IPS DF 6.9 (cell line): Measurements from ENCODE around the gene SEMA5B.

Experiments used
- DNase-seq: peaks from one replicate; pipeline ENCODE4 v3.0.0-alpha.2; 2013; ENCODE audit warnings: low read depth, low spot score
- H3K27ac ChIP-seq: one replicate; pipeline ENCODE4 v1.5.1; 2013; ENCODE audit warnings: low read length, control low read depth
- H3K27me3 ChIP-seq: 2 replicates; pipeline ENCODE4 v1.6.1; 2013; ENCODE audit warnings: mild to moderate bottlenecking, low read length; ENCODE audit not compliant: control insufficient read depth, insufficient read depth
- H3K36me3 ChIP-seq: 2 replicates; pipeline ENCODE4 v1.6.1; 2013; ENCODE audit warnings: low read length; ENCODE audit not compliant: control insufficient read depth, insufficient read depth
- H3K4me1 ChIP-seq: 2 replicates; pipeline ENCODE4 v1.6.1; 2013; ENCODE audit warnings: low read length; ENCODE audit not compliant: control insufficient read depth, insufficient read depth
- H3K4me3 ChIP-seq: 2 replicates; pipeline ENCODE4 v1.5.1; 2013; ENCODE audit warnings: mild to moderate bottlenecking, low read length
- H3K9me3 ChIP-seq: 2 replicates; pipeline ENCODE4 v1.6.1; 2013; ENCODE audit warnings: low read length, inconsistent platforms; ENCODE audit not compliant: control insufficient read depth, insufficient read depth
- WGBS: extraction: QIAGEN DNeasy Blood & Tissue Kit; methylation state at CpG from one replicate; pipeline ENCODE4 v1.1.7; 2013; ENCODE audit warnings: mixed read lengths, missing lambda C conversion rate; ENCODE audit not compliant: insufficient read length, insufficient coverage; 5-methylcytosine and 5-hydroxymethylcytosine counted together

The SEMA5B gene

GRCh38 chr3:123026565-123027291, 835 bp downstream of the SEMA5B start:
- peaks cover 12% of the 10 kb centered on the region for H3K4me1 ChIP-seq
- no peak for DNase-seq
- H3K9me3 ChIP-seq = no peaks in the 10 kb centered on the region
- H3K36me3 ChIP-seq = no peaks in the 10 kb centered on the region
- peak overlapping the region; percentile 88 for H3K4me3 ChIP-seq
- peaks cover 2% of the 10 kb centered on the region; the same call in 1 of the 2 replicates for H3K27me3 ChIP-seq
- no CpG with 5 or more reads among the region's 62 CpGs for WGBS
- no peak overlapping the region for H3K27ac ChIP-seq

DNA sequence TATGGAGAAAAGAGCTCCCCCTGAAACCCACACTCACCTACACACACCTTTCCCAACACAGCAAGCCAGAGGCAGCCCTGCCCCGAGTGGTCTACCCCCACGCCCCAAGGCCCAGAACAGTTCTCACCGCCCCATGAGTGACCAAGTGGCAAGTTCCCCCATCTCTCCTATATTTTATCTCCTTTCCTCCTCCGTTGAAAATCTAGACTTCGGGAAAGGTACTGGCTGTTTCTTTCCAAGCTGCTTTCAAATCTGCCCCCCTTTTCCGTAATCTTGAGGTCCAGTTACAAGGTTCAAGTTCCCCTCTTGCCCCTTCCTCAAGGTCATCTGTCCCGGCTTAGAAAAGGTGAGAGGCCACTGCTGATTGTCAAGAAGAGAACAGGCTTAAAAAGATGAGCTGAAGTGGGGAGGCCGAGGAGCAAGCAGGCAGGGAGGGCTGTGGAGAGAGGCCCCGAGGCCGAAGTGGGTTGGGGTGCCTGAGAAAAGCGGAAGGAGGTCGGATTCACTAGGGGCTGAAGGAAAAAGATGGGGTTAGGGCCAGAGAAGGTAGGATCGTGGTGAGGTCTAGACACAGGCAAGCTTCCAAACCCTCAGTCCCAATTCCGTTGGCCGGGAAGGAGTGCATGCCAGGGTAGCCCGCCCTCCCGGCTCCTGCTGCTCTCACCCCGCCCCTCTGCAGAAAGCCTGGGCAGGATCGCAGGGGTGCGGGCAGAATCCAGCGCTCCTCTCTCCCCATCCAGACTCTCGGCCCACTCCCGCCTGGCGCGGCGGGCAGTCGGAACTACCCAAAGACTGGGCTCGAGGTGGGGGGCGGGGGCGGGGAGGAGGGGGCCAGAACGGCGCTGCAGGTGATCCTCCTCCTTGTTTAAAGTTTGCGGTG, 1.7 kb downstream of the SEMA5B start:
- DNase-seq = no peak
- peaks cover 15% of the 10 kb centered on the region for H3K4me1 ChIP-seq
- no CpG with 5 or more reads among the region's 33 CpGs for whole genome bisulfite sequencing
- H3K9me3 ChIP-seq = no peaks in the 10 kb centered on the region
- H3K27me3 ChIP-seq = peaks cover 2% of the 10 kb centered on the region; the same call in 1 of the 2 replicates
- H3K27ac ChIP-seq = no peak overlapping the region
- peak overlapping the region; percentile 88; the same call in 1 of the 2 replicates for H3K4me3 ChIP-seq
- no peaks in the 10 kb centered on the region for H3K36me3 ChIP-seq

DNA sequence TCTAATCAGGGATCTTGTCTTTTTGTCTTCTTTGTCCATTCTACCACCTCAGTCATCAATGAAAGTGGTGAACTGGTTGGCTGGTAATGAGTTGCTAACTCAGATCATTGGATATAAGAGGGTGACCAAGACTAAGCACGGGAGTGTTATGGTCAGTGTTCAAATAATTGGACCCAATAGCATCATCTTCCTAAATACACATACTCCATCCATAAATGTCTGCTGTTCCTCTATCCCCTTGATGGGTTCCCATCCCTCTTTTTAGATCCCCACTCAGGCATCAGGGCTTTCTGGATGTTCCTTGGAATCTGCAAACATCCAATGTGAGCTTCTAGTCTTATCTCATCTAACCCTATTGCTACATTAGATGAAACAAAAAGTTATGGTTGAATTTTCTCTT, 3.5 kb downstream of the SEMA5B start:
- DNase-seq = no peak
- H3K4me3 ChIP-seq = no peak overlapping the region
- H3K27me3 ChIP-seq = peaks cover 2% of the 10 kb centered on the region; the same call in 1 of the 2 replicates
- no peak overlapping the region for H3K27ac ChIP-seq
- H3K9me3 ChIP-seq = no peaks in the 10 kb centered on the region
- WGBS = no CpG with 5 or more reads among the region's 1 CpG
- no peaks in the 10 kb centered on the region for H3K36me3 ChIP-seq
- peaks cover 16% of the 10 kb centered on the region for H3K4me1 ChIP-seq

DNA sequence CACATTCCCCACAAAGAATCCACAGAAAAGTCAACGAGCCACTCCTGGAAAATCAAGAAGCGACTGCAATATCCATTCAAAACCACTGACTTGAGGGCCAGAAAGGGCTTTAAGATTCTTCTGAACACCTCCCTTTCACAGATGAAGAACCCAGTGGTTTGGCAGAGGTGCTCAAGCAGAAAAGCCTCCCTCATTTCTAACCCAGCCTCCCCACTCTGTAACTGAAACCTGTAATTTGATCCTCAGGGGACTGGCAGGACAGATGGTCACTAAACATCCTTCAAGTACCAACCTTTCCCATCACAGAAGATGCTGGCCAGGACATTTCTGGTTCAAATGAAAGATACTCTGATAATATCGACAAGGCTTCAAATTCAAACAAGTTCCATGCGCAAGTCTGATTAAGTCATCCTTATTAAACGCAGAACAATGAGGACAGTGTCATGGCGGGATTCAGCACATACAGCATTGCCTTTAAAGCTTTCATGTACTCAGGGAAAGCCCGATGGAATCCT, 5.5 kb downstream of the SEMA5B start:
- WGBS = no CpG with 5 or more reads among the region's 7 CpGs
- no peak for DNase-seq
- Histone ChIP-seq H3K27me3 (peaks cover 2% of the 10 kb centered on the region; the same call in 1 of the 2 replicates), H3K4me1 (peaks cover 16% of the 10 kb centered on the region), H3K4me3 (no peak overlapping the region), H3K27ac (no peak overlapping the region), H3K36me3 (no peaks in the 10 kb centered on the region), H3K9me3 (no peaks in the 10 kb centered on the region)

DNA sequence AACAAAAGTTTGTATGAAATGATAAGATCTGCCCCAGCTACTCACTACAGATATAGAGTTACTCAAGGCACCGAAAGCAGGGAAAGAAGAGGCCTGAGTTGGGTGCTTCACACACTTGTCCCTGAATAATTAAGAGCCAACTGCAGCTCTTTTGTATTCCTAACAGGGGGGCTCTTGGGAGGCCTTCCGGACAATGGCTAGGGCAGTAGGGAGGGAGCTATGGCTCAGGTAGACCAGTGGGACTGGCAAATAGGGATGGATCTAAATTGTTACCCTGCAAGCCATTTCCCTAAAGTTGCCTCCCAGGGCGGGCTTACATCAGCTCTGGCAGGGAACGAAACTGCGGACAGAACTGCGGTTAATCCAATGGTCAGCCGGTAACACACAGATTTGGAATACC, 6.2 kb downstream of the SEMA5B start:
- Histone ChIP-seq H3K27me3 (peaks cover 2% of the 10 kb centered on the region; the same call in 1 of the 2 replicates), H3K27ac (no peak overlapping the region), H3K4me3 (no peak overlapping the region), H3K9me3 (no peaks in the 10 kb centered on the region), H3K36me3 (no peaks in the 10 kb centered on the region), H3K4me1 (peaks cover 16% of the 10 kb centered on the region)
- WGBS = no CpG with 5 or more reads among the region's 7 CpGs
- DNase-seq = no peak

GRCh38 chr3:123020709-123021108, 6.9 kb downstream of the SEMA5B start:
- H3K36me3 ChIP-seq = no peaks in the 10 kb centered on the region
- H3K27me3 ChIP-seq = peaks cover 2% of the 10 kb centered on the region; the same call in 1 of the 2 replicates
- no peaks in the 10 kb centered on the region for H3K9me3 ChIP-seq
- no peak for DNase-seq
- WGBS = no CpG with 5 or more reads among the region's 3 CpGs
- H3K27ac ChIP-seq = no peak overlapping the region
- H3K4me3 ChIP-seq = no peak overlapping the region
- H3K4me1 ChIP-seq = peaks cover 16% of the 10 kb centered on the region

DNA sequence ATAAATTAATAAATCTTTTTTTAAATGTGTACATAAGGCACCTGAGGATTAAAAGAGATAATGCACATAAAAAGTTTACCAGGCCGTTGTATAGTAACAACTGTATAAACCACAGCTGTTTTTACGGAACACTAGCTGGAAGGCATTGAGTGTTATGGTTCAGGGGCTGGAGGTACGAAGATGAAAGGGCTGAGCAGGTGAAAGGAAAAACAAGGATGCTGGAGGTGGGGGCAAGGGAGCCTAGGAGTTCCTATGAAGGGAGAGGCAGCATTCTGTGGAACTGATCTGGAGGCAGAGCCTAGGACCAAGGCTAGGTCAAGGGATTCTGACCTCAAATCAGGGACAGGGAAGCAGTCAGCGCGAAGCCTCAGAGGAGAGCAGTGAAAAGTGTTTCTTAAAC, 8.0 kb downstream of the SEMA5B start:
- Histone ChIP-seq H3K36me3 (no peaks in the 10 kb centered on the region), H3K4me3 (no peak overlapping the region), H3K27ac (no peak overlapping the region), H3K27me3 (no peaks in the 10 kb centered on the region), H3K4me1 (peaks cover 10% of the 10 kb centered on the region), H3K9me3 (no peaks in the 10 kb centered on the region)
- whole genome bisulfite sequencing = no CpG with 5 or more reads among the region's 5 CpGs
- no peak for DNase-seq

DNA sequence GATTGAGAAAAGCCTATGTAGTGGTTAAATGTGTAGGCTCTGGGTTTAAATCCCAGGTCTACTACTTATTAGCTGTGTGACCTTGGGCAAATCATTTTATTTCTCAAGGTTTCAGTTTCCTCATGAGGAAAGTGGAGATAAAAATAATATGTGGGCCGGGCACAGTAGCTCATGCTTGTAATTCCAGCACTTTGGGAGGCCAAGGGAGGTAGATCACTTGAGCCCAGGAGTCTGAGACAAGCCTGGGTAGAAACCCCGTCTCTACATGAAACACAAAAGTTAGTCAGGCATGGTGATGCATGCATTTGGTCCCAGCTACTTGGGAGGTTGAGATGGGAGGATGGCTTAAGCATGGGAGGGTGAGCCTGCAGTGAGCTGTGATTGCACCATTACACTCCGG, 8.4 kb downstream of the SEMA5B start:
- no CpG with 5 or more reads among the region's 3 CpGs for WGBS
- Histone ChIP-seq H3K4me3 (no peak overlapping the region), H3K9me3 (no peaks in the 10 kb centered on the region), H3K4me1 (peaks cover 10% of the 10 kb centered on the region), H3K27me3 (no peaks in the 10 kb centered on the region), H3K36me3 (no peaks in the 10 kb centered on the region), H3K27ac (no peak overlapping the region)
- no peak for DNase-seq

DNA sequence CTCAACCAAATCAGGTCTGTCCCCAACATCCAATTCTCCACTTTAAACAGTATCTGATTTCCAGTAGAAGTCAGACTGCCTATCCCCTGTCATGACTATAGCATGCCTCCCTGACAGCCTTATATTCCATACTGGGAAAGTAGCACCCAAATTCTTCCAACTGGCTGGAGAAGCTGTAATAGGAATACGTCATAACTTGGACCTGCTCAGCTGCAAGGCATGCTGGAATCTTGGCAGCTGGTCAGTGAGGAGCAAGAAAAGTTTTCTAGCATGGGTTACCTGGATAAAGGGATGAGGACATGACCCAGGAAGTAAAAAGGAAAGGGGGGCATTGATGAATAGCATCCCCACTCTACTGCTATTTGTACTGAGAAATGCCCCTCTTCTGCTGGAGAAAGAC, 8.9 kb downstream of the SEMA5B start:
- no peaks in the 10 kb centered on the region for H3K27me3 ChIP-seq
- no peak overlapping the region for H3K27ac ChIP-seq
- peaks cover 9% of the 10 kb centered on the region for H3K4me1 ChIP-seq
- H3K36me3 ChIP-seq = no peaks in the 10 kb centered on the region
- no peaks in the 10 kb centered on the region for H3K9me3 ChIP-seq
- no CpG with 5 or more reads among the region's 1 CpG for WGBS
- no peak overlapping the region for H3K4me3 ChIP-seq
- DNase-seq = no peak

- DNase-seq = no peak
- Histone ChIP-seq H3K9me3 (no peaks in the 10 kb centered on the region), H3K36me3 (no peaks in the 10 kb centered on the region), H3K4me1 (no peaks in the 10 kb centered on the region), H3K27ac (no peak overlapping the region), H3K4me3 (no peak overlapping the region), H3K27me3 (no peaks in the 10 kb centered on the region)
- no CpG with 5 or more reads among the region's 4 CpGs for WGBS
Observed at GRCh38 chr3:123015596-123015995, 12.0 kb downstream of the SEMA5B start.
